Measurements from ENCODE around the gene ITGB1BP1.
A peak's percentile ranks its signal among the peaks of the same experiment; 100 is the strongest.

ITGB1BP1 gene
- 61.1 to 273 (median 147) reads per million in 18 experiments for total RNA-seq

DNA sequence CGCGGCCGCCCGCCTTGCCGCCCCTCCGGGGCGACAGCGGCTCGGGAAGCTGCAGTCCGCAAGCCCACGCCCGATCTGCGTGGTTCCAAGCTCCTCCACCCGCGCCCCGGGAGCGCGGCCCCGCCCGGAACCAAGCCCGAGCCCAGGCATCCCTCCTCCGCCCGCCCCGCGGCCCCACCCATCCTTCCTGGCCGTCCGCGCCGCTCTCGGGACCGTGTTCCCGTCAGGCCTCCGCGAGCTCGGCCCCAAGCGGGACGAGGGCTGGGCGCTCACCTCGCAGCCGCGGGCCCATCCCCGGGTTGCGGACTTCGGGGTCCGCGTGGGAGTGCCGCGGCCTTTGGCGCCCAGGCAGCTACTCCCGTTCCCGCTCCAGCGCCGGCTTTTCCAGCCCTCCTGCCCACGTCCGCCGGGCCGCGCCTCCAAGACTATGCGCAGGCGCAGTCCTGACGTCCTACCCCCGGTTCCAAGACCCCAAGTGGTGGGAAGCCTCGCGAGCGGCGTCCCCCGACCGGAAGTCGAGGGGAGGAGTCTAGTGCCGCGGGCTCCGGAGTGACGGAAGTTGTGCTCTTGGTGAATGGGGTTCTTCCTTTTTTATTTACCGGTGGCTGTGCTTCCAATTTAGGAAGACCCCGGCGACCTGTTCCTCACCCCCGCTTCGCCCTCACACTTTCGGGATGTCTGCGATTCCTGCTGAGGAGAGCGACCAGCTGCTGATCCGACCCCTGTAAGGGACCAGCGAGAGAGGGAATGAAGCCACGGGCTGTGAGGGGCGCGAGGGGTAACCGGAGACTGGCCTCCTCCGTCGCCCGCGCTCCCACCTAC is at the start of gene ITGB1BP1, which contains the start of gene CPSF3:
TSS of gene ITGB1BP1 (minus strand) at position 429 of the 822 bp plus-strand sequence. CDS start 4,831 bp downstream, outside the sequence.
TSS of gene CPSF3 (plus strand) at position 555 of the 822 bp plus-strand sequence. CDS start at position 675, 120 bp downstream.
- DNase-seq: peak; percentile 99

DNA sequence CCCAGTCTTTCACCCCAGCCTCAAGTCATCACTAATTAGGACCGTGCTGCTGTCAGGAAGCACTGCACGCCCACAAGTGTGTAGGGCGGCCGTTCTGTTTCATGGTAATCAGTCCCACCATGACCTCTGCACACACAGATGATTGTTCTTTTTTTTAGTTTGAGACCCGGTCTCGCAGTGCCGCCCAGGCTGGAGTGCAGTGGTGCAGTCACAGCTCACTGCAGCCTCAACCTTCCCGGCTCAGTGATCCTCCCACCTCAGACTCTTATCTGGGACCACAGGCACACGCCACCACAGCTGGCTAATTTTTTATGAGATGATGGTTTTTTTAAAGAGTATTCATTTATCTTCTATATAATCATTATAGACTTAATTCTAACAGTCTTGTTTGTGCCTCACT is 49.2 kb upstream of the ITGB1BP1 start:
- no peak for DNase-seq

GRCh38 chr2:9471206-9471605 is 47.9 kb upstream of the ITGB1BP1 start:
- DNase-seq: no peak

- DNase-seq: no peak
Observed at GRCh38 chr2:9467687-9468086, 44.4 kb upstream of the ITGB1BP1 start.

GRCh38 chr2:9466147-9466683 is 42.9 kb upstream of the ITGB1BP1 start:
- DNase-seq: no peak

- no peak for DNase-seq
Observed at GRCh38 chr2:9465170-9465569, 41.8 kb upstream of the ITGB1BP1 start.

DNA sequence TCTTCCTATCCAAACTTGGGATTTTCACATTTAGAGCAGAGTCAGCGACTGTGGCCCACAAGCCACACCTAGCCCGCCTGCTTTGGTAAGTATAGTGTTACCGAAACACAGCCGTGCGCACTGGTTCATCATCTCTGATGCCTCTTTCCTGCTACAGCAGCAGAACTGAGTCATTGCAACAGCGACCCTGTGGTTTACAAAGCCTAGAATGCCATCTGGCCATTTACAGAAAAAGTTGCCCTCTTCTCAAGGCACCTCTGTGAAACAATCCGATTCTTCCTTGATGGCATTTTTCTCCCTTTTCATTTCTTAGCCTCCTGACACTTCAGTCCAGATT is 40.3 kb upstream of the ITGB1BP1 start:
- DNase-seq: peak; percentile 26 to 42

DNA sequence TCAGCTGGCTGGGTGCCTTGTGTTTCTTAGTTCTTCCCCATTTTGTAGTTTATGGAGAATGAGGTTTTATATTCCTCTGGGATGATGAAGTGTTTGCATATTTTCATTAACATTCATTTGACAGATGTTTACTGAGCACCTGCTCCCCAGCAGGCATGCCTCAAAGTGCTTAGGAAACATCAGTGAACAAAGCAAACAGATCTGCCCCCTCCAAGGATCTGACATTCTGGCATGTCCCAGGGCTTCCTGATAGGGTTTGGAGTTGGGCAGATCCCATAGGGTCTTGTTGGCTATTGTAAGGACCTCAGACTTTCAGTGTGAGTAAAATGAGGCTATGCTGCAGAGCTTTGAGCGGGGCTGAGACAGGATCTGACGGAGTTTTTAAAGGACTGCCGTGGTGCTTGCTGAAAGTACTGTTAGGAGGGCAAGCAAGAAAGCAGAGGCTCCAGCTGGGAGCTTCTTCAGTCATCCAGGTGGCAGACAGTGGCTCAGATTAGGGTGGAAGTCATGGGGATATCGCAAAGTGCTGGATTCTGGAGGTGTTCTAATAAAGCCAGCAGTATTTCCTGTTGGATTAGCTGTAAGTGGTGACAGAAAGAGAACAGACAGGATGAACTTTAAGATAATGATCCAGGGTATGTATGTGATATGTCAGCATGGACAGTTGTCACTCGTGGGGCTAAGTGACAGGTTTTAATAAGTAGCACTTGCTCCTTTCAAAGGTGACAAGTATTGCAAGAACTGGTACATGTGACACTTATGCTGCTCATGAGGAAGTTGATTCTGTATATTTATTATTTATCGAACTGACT is 39.8 kb upstream of the ITGB1BP1 start:
- DNase-seq: no peak

GRCh38 chr2:9462313-9462712 is 39.0 kb upstream of the ITGB1BP1 start:
- DNase-seq: no peak

GRCh38 chr2:9461079-9461478 is 37.8 kb upstream of the ITGB1BP1 start:
- no peak for DNase-seq

DNA sequence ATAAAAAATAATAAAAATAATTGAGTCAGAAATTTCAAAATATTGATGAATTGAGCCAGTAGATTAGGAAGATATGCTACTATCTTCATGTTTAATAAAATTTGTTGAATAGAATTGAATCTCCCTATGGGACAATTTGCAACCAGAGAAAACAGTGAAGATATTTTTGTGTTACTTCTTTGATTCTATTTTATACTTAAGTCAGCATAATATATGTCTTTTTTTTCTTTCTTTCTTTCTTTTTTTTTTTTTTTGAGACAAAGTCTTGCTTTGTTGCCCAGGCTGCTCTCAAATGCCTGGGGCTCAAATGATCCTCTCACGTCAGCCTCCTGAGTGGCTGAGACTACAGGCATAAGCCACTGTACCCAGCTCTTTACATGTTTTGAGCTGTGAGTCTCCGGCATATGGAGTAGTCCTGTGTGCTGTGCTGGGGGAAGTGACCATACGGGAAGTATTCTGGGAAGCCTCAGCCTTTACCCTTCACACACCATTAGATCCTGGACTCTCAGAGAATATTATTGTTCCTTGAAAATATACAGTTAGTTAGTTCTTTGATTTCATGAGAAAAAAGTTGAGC is 37.2 kb upstream of the ITGB1BP1 start:
- no peak for DNase-seq

DNA sequence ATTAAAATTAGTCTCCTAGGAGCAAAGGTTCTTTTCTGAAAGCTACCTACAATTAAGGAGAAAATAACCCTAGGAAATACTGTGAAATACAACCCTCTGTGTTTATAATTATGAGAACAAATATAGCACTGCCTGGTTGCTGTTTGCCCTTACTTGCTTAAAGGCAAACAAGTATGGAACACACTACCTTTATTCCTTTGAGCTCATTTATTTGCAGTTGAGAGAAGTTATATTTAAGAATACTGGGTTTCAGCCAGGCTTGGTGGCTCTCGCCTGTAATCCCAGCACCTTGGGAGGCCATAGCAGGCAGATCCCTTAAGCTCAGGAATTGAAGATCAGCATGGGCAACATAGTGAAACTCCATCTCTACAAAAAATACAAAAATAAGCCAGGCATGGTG is 27.9 kb upstream of the ITGB1BP1 start:
- DNase-seq: no peak

DNA sequence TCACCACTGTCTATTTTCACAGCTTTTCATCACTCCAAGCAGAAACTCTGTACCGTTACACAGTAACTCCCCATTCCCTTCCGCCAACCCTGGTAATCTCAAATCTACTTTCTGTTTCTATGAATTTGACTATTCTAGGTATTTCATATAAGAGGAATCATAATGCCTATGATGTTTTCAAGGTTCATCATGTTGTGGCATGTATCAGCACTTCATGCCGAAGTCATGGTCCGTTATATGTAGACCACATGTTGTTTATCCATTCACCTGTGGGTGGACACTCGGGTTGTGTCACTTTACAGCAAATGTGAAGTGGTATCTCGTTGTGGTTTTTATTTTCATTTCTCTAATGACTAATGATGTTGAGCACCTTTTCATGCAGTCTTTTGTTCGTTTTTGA is 21.8 kb upstream of the ITGB1BP1 start:
- DNase-seq: no peak

DNA sequence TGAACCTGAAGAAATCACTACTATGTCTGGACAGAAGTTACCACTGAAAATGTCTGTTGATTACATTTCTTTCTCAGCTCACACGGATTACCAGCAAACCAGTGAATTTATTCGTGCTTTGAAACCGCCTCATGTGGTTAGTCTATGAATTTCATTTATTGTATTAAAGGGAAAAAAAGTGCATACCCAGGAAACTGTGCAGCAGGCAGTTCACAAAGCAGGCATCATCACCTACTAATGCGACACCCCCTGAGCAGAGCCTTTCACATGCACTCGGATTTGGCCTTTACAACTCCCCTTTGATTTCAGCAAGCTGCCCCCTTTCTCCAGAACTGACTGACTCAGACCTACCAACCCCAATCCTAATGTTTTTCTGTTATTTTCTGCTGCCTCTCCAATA is 20.2 kb upstream of the ITGB1BP1 start:
- DNase-seq: no peak

GRCh38 chr2:9441556-9441955 is 18.2 kb upstream of the ITGB1BP1 start:
- no peak for DNase-seq

DNA sequence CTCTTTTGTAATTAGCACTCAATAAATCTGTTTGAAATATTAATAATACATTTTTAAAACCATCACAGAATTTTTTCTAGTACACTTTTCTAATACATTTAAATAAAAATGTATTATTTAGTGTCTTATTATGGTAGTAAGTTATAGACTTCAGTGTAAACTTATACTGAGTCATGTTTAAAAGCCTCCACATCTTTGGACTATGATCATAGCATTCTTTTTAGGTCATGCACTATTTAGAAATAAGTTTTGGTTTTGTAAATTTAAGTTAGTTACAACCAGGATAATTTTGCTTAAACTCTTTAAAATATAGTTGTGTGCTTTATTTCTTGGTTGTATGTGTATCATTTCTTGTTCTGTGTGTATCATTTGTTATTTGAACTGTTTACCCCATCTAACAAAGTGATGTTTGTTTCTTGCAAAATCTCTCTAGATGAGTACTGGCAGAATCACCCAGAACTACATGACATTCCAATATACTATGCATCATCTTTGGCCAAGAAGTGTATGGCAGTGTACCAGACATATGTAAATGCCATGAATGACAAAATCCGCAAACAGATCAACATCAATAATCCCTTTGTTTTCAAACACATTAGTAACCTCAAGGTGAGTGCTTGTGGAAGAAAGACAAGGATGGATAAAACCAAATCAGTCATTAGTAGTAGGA is 16.9 kb upstream of the ITGB1BP1 start:
- no peak for DNase-seq

GRCh38 chr2:9439536-9439935 is 16.2 kb upstream of the ITGB1BP1 start:
- DNase-seq: no peak

DNA sequence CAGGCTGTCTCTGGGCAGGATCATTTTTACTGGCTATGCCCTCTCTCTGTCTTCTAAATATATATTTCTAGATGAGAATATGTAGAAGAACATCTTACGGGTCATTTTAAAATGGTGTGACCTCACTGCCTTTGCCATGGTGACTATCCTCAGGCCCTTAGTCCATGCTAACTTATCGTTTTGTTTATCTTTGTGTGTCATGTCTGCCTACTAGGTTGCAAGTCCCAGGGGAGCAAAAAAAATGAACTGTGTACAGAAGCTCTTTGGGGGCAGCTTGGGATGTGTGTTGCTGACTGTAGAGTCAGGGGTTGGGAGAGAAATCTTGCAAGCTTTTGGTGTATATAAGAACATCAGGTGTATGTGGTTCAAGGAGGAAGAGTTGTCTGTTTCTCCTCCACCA is 11.2 kb upstream of the ITGB1BP1 start:
- no peak for DNase-seq

DNA sequence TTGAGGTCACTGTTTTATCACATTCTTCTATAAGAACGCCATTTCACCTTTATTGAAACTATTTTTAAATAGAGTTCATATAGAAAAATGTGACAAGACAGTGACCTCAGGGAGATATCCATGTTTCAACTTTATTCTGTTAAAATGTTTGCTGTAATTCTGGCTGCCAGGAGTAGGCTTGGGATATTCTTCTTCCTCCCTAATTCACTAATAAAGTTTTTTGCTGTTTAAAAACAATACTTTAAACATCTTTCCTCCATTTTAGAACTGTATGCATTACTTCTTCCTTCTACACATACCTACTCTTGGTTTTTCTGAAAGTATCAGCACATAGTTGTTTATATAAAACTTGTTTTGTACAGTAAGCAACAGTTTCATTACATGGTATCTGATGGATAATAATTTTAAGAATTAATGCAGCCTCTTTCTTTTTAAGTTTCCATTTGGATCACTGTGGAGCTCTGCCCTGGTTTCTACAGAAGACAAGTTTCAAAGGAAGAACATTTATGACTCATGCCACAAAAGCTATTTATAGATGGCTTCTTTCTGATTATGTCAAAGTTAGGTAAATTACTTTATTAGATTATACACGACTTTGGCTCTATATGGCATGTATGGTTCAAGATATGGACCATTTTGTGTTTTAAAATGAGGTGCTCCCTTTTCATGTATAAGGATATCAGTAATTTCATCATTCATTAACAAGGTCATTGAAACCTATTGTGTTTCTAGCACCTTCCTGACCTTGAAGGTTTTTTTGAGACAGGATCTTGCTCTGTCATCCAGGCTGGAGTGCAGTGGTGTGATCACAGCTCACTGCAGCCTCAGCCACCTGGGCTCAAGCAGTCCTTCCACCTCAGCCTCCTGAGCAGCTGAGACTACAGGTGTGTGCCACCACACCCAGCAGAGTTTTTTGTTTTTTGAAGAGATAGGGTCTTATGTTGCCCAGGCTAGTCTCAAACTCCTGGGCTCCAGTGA is 7.3 kb upstream of the ITGB1BP1 start:
- DNase-seq: no peak

- DNase-seq: no peak
Observed at GRCh38 chr2:9428965-9429577, 5.7 kb upstream of the ITGB1BP1 start.

All from inflammatory macrophage (primary cell).